Activated T-helper 1 cell treated with Interleukin-2 at 50 U/mL for 16 hours (primary cell): ENCODE data around the gene SART1.

Source experiments
- DNase-seq: peaks from one replicate; pipeline ENCODE4 v3.0.0-alpha.2; 2020; ENCODE audit warnings: low read depth

SART1 gene

GRCh38 chr11:65967329-65967934 lies 5.9 kb downstream of the SART1 start:
- no peak for DNase-seq

- no peak for DNase-seq
Measured at GRCh38 chr11:65968600-65969482, 7.3 kb downstream of the SART1 start.

GRCh38 chr11:65972116-65972515 lies 10.6 kb downstream of the SART1 start:
- no peak for DNase-seq

- no peak for DNase-seq
Measured at GRCh38 chr11:65973439-65974110, 12.0 kb downstream of the SART1 start.

- no peak for DNase-seq
Measured at GRCh38 chr11:65975771-65976170, 14.2 kb downstream of the SART1 start.

- no peak for DNase-seq
Measured at GRCh38 chr11:65976216-65977176, 15.0 kb downstream of the SART1 start.

- DNase-seq, result no peak
Measured at GRCh38 chr11:65977621-65978390, 16.3 kb downstream of the SART1 start.

- no peak for DNase-seq
Measured at GRCh38 chr11:65978391-65979238, 17.1 kb downstream of the SART1 start.

GRCh38 chr11:65979261-65979759 lies 17.8 kb downstream of the SART1 start:
- DNase-seq, result no peak

- DNase-seq, result no peak
Measured at GRCh38 chr11:65981101-65981740, 19.7 kb downstream of the SART1 start.

- no peak for DNase-seq
Measured at GRCh38 chr11:65981972-65982823, 20.7 kb downstream of the SART1 start.

- no peak for DNase-seq
Measured at GRCh38 chr11:65982824-65983588, 21.5 kb downstream of the SART1 start.

- DNase-seq, result no peak
Measured at GRCh38 chr11:65983589-65983987, 22.1 kb downstream of the SART1 start.

- no peak for DNase-seq
Measured at GRCh38 chr11:65987336-65987735, 25.8 kb downstream of the SART1 start.

- peak; percentile 80 for DNase-seq
Measured at GRCh38 chr11:65988791-65989592, 27.5 kb downstream of the SART1 start.

- DNase-seq, result no peak
Measured at GRCh38 chr11:65992056-65992455, 30.5 kb downstream of the SART1 start.

GRCh38 chr11:65997286-65997685 lies 35.8 kb downstream of the SART1 start:
- no peak for DNase-seq
